Activated effector memory CD4-positive, alpha-beta T cell treated with anti-CD3 and anti-CD28 coated beads, Interleukin-2, amount 50 U/mL, for 16 hours (primary cell): ENCODE results near the gene DDX1.

Experiments
- DNase-seq: peaks from one replicate; pipeline ENCODE4 v3.0.0-alpha.2; 2020

The DDX1 gene

GRCh38 chr2:15630121-15630977 is 38.7 kb downstream of the DDX1 start:
- no peak for DNase-seq

- no peak for DNase-seq
These were observed 39.5 kb downstream of the DDX1 start for GRCh38 chr2:15630978-15631719.

GRCh38 chr2:15631883-15632282 is 40.2 kb downstream of the DDX1 start:
- DNase-seq: no peak

DNA sequence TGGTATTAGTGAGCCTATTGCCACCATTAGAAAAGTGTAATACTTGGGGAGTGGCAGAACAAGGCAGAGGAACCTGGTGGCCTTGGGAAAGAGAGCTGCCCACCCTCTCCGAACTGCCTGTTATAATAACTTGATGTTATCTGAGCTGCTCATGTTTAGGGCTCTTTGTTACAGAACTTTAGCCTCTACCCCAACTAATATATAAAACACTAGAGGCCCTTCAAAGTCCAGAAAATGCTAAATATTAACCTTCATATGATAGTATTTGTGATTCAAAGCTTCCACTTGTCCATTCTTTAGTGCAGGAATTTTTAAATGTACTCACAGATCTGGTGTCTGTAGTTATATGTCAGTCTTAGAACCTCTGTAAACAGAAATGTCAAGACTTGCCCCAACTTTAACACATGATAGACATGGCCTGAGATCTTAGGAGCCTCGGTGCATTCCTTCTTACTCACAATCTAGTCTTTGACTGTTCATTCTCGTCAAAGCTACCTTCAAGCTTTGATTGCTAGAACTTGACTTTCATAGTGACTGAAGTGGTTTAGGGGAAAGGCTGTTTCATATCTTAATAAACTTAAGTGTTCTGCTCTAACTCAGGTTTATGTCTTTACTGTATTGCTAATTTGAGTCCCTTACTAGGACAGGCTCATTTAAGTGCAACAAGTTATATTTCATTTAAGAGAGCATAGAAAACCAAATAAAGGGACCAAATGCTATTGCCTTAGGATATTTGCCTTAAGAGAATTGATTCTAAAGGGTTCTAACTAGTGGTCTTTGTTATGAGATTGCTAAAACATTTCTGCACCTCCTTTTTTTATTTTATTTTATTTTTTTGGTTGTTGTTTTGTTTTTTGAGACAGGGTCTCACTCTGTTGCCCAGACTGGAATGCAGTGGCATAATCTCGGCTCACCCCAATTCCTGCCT is 41.6 kb downstream of the DDX1 start:
- no peak for DNase-seq

- no peak for DNase-seq
These were observed 42.3 kb downstream of the DDX1 start for GRCh38 chr2:15633971-15634346.

DNA sequence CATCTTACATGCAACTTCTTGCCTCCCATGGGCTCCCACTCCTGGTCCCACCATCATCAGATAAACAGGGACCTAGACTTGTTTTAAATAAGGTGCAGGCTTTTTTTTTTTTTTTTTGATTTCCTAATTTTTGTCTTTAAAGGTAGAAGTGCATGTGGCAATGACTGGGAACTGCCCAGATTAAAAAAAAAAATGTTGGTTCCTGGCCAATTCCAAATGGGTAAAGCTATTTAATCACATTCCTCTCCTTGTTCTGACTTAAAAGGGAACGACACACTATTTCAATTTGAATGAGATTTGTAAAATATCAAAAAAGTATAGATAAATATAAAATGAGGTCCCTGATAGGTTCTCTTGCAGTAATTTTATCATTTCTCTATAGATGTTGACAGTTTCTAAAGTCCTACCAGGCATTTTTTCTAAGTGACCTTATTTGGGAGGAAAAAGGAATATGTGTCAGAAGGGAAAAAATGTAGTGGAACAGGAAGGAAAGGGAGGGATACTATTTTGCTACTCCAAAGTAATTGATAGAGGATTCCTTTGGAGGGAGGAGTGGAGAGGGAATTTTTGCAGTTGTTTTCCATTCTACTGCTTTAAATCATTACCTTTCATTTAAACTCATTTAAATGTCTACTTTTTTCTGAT is 43.3 kb downstream of the DDX1 start:
- DNase-seq: no peak

DNA sequence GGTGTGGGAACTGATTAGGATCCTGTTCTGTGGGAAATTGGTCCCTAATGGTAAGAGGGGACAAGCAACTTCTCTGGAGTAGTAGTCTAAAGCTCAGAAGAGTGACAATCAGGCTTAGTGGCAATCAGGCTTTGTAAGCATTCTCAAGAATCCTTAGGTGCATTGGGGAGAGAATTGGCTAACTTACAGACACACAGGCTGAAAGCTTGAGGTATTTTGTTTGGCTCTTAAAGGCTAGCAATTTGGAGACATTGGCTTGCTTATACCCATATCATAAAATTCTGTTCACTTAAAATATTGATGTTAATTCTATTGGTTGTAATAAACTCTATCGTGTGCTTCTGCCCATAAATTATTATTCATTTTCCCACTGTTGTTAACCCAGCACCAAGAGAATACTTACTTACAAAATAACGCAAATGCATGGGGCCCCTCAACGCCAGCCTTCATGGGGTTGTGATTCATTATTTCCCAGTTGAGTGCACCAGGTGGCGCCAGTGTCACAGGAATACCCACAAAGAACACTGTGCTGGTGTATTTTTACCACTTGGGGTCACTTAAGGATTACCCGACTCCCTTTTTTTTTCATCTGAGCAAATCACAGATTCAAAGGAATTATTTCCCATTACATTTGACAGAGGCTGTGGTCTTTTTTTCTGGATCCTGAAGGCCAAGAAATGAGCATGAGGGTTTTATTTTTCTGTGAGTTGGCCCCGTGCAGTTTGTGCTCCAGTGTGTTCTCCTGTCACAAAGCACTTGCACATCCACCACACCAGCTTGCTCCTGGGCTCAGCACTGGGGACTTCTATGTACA is 45.5 kb downstream of the DDX1 start:
- peak; percentile 82 for DNase-seq

DNA sequence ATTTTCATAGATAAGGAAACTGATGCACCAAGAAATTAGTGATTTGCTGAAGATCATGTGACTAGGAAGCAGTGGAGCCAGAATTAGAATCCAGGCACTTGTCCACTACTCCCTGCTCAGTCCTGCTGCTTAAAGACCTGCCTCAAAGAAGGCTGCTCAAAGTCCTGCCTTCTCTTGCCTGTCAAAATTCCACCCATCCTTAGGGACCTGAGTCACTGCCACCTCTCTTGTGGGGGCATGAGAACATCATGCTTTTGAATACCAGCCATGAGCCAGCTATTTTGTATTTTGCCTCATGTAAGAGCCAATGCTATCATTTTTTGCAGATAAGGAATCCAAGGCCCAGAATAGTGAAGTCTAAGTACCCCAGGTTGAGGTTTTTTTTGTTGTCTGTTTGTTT is 47.1 kb downstream of the DDX1 start:
- DNase-seq: no peak

DNA sequence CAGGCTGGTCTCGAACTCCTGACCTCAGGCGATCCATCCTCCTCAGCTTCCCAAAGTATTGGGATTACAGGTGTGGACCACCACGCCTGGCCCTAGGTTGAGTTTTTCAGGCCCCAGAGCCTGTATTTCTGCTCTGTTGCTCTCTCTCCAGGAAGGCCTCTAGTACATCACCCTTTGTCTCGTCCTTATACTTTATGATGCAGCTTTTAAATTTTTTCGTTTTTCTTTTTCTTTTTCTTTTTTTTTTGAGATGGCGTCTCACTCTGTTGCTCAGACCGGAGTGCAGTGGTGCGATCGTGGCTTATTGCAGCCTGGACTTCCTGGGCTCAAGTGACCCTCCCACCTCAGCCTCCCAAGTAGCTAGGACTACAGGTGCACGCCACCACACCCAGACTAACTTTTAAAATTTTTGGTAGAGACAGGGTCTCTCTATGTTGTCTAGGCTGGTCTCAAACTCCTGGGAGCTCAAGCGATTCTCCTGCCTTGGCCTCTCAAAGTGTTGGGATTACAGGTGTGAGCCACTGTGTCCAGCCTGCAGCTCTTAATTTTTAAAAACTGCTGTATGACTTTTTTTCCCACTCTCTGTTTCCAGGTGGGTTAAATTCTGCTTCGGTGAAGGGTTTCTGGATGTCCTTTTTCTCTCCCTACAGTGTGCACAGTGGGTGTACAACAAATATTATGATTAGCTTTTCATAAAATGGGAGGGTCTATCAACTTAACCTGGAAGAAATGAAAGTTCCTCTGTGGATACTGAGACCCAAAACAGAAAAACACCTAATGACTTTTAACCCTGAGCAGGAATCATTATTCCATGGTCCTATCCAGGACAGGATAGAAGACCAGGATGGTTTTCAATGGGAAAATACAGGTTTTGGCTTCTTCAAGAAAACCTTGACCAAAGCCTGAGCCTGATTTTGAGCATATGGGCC is 47.9 kb downstream of the DDX1 start:
- DNase-seq: no peak

- no peak for DNase-seq
These were observed 48.6 kb downstream of the DDX1 start for GRCh38 chr2:15640261-15640711.

DNA sequence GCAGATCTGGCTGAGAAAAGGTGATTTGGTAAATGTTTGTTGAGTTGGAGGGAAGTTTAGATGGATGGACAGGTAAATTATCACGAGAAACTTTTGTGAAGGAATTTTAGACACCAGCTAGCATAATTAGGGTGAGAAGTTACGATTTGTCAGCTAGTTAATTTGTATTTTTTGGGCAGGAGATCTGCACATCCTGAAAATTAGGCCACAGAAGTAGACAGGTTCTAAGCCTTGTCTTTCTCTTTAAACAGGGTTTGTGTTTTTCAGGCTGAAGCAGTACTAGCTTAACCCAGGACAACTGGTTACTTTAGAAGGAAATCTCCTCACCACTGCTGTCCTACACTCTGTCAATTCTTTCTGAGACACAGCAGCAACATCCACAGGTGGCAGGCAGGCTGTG is 49.1 kb downstream of the DDX1 start:
- DNase-seq: no peak

- DNase-seq: no peak
These were observed 49.9 kb downstream of the DDX1 start for GRCh38 chr2:15641530-15641982.

DNA sequence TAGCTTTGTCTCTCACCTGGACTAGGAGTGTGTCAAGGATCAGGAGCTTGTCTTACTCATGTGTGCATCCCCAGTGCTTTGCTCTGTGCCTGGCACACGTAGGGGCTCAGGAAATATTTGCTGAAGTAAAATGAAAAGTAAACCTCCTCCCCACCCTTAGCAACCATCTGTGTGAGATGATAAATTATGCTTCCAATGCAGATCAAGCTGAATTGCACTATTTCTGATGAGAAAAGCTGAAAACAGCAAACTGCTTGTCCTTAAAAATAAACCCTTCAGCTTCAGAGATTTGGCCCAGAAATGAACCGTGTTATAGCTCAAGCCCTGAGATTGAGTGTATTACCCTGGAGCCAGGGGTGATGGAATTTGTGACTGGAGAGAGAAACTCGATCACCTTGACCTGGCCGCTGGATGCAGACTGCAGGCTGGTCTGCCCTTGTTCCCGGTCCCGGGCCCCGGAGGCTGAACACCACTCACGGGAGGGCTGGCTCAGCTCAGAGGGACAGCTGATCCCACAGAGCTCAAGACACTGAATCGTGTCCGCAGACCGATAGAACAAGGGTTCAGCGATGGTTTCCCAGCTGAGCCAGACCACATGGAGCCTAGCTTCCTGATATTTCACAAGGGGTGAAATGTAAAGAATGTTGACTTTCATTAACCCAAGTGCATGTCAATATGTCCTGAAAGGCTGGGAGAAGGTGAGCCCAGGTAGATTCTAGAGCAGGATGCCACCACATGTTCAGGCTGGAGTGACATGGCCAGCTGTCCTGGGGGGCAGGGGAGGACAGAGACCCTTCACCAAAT is 50.5 kb downstream of the DDX1 start:
- DNase-seq: no peak

DNA sequence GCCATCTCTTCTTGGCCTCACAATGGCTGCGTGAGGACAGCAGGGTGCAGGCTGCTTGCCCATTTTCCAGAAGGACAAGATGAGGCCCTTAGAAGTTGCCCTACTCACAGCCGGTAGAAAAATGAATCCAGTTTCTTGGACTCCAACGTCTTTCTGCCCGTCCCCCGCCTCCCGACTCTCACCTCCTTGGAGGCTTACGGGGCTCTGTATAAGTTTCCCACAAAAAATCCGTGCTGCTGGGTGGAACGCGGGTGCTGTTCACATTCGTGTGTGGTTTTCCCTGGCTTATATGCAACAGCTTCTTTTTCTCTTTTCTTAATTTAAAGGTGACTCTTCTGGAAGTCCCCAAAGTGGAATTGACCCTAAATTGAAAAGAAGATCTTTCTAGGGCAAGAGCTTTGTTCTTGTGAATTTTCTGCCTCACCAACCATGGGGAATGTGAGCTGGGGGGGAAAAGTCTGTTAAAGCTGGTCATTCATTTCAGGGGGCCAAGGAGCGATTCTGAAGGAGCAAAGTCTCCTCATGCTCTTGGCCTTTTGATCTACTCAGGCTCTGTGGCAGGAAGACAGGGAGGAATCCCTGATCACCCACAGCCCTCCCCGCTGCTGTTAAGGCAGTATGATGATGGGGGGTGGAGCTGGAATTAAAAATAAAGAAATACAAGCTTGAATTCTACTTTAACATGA is 51.3 kb downstream of the DDX1 start:
- no peak for DNase-seq

DNA sequence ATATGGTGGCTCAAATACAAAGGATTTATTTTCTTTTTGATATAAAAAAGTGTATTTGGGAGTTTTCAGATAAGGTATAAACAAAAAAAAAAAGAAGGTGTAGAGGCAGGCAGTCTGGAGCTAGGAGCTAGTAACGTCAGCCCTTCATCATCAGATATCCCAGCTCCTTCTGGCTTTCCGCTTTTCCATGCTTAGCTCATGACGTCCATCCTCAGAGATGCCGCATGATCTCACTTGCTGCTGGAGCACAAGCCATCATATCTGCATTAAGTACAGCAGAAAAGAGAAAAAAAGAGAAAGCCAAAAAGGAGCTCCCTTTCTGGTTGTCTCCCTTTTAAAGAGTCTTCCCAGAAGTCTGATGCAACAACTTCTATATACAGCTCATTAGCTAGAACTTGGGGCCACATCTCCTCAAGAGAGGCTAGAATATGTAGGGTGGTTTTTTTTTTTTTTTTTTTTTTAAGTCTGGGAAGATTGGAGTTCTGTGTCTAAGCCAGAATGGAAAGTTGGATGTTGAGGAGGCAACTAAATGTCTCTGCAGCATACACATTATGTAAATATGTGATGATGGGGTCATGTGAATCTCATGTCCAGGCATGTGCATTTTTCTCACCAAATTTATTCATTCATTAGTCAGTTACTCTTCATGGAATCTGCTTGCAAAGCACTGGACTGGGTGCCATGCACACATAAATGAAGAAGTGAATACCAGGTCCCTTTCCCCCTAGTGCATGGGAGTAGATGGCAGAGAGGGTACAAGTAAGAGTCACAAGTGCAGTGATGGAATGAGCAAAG is 52.3 kb downstream of the DDX1 start:
- no peak for DNase-seq

DNA sequence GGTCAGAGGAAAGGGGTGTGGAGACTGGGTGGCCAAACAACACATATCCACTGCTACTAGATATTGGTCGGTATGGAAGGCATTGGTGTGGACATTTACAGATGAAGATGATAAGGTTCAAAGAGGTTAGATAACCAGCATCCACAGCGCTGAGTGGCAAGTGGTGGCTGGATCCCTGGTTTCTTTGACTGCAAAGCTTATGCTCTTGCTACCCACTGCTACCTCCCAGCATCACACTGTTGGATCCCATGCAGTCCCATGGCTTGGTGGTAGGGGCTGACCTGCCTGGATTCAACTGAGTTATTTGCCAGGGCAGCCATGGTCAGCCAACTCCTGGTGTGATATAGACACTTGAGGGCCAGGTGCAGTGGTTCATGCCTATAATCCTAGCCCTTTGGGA is 53.6 kb downstream of the DDX1 start:
- no peak for DNase-seq

DNA sequence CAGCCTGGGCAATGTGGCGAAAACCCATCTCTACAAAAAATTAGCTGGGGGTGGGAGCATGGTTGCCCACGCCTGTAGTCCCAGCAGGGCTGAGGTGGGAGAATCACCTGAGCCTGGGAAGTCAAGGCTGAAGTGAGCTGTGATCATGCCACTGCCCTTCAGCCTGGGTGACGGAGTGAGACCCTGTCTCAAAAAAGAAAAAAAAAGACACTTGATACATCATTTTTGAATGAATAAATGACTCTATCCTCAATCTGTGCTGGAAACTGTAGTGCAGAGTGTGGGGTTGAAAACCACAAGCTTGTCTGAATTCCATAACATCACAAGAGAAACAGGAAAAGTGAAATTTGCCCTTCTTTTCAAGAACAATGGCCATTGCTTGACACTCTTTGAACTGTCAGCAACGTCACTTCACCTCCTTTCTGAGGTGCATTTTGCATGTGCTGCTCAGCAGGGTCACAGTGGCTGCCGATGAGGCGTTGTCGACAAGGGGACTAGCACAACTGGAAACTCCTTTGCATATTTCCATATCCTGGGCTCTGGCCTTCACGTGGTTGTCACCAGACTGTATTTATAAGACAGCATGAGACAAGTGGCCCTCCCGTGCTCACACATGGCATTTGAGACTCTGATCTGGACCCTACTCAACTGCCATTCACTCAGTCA is 54.2 kb downstream of the DDX1 start:
- DNase-seq: no peak

- no peak for DNase-seq
These were observed 55.0 kb downstream of the DDX1 start for GRCh38 chr2:15646661-15647060.
